Spleen (tissue), 11 donors: ENCODE results near the gene KCNAB1. TPM values are rescaled to one million over a fixed set of nuclear protein-coding genes. Genes with fewer than 3 reads are reported as not detected.

Experiments
- DNase-seq: peaks from one replicate; pipeline ENCODE4 v3.0.0-alpha.2; 2020
- H3K27ac ChIP-seq, 8 donors: fragments of 200-600 bp; sonication (generic) in 7 of 8; 1 replicate in 4 of 8; 2 replicates in 4 of 8; pipeline versions ENCODE4 v1.5.0 to v1.8.0; 2016 to 2021; ENCODE audit warnings: inconsistent platforms in 4 of 8, mild to moderate bottlenecking in 4 of 8, moderate library complexity in 1 of 8
- H3K27me3 ChIP-seq, 7 donors: fragments of 200-600 bp; sonication (generic) in 6 of 7; replicated peaks in 1 of 7; 1 replicate in 4 of 7; 2 replicates in 3 of 7; pipeline versions ENCODE4 v1.5.0 to v1.8.0; 2016 to 2021; ENCODE audit warnings: inconsistent platforms in 3 of 7, mild to moderate bottlenecking in 1 of 7
- H3K36me3 ChIP-seq, 6 donors: fragments of 200-600 bp; sonication (generic) in 5 of 6; 1 replicate in 4 of 6; 2 replicates in 2 of 6; pipeline versions ENCODE4 v1.5.0 to v1.8.0; 2016 to 2021; ENCODE audit warnings: inconsistent platforms in 2 of 6
- H3K4me1 ChIP-seq, 6 donors: fragments of 200-600 bp; sonication (generic) in 5 of 6; 1 replicate in 3 of 6; 2 replicates in 3 of 6; pipeline versions ENCODE4 v1.5.0 to v1.8.0; 2016 to 2021; ENCODE audit warnings: inconsistent platforms in 3 of 6
- H3K4me3 ChIP-seq, 8 donors: fragments of 200-600 bp; sonication (generic) in 7 of 8; 1 replicate in 4 of 8; 2 replicates in 4 of 8; pipeline versions ENCODE4 v1.5.0 to v1.8.0; 2016 to 2021; ENCODE audit warnings: inconsistent platforms in 4 of 8, mild to moderate bottlenecking in 4 of 8, moderate library complexity in 2 of 8
- H3K9me3 ChIP-seq, 8 donors: fragments of 200-600 bp; sonication (generic) in 7 of 8; 1 replicate in 4 of 8; 2 replicates in 4 of 8; pipeline versions ENCODE4 v1.5.0 to v1.8.0; 2016 to 2021; ENCODE audit warnings: inconsistent platforms in 4 of 8
- CTCF ChIP-seq, 11 experiments: fragments of 200-600 bp in 7 of 11; fragments of 450-650 bp in 4 of 11; sonication (generic) in 4 of 11; IDR thresholded peaks in 8 of 11; conservative IDR thresholded peaks in 3 of 11; 1 replicate in 7 of 11; 2 replicates in 4 of 11; pipeline versions ENCODE4 v1.4.0 to v1.8.0; 2016 to 2021; ENCODE audit warnings: antibody characterized with exemption in 11 of 11, inconsistent platforms in 4 of 11, mild to moderate bottlenecking in 1 of 11
- POLR2A ChIP-seq, 3 donors: fragments of 450-650 bp; IDR thresholded peaks; one replicate each; pipeline ENCODE4 v1.5.1; 2017; ENCODE audit warnings: antibody characterized with exemption in 3 of 3, mild to moderate bottlenecking in 1 of 3
- POLR2AphosphoS5 ChIP-seq, 3 donors: sonication (generic); formaldehyde crosslinking; IDR thresholded peaks; one replicate each; pipeline ENCODE4 v1.5.1; 2017; ENCODE audit warnings: antibody characterized with exemption in 3 of 3
- WGBS, 5 donors: extraction: QIAGEN DNeasy Blood & Tissue Kit in 3 of 5; methylation state at CpG; one replicate each; pipeline versions ENCODE4 v1.1.5 to v1.1.7; 2013 to 2018; 5-methylcytosine and 5-hydroxymethylcytosine counted together
- intact Hi-C: fragments of 100-400 bp; cut with DNase I; formaldehyde crosslinking; loops from one replicate; pipeline ENCODE4 v1.15.0; 2023; ENCODE audit warnings: low total_unique reads
- polyA plus RNA-seq, 3 donors: library from polyadenylated mRNA; stranded (reverse); fragments of 200-250 nt; gene quantifications; one replicate each; pipeline ENCODE4 v1.2.1, GENCODE V29; 2013
- total RNA-seq, 7 donors: library from RNA; depleted of rRNA in 3 of 7; stranded (reverse); fragments of >200 nt in 3 of 7; fragmentation: NEBNext Ultra II Directional in 4 of 7; extraction: Animal tissue kit (Norgen Biotek cat#: 25700) in 4 of 7; gene quantifications; one replicate each; pipeline versions ENCODE4 v1.1.0 to v1.2.1, GENCODE V29; 2016 to 2021
- donor health status: healthy with polysubstance abuse.
- donor health status: DM: no; HTN: no; CAD: no; lungs with moderate emphysema.
- donor health status: DM: no; HTN: no; CAD: no.
- donor health status: Bipolar disorder and iron deficiency.
- donor health status: healthy.
- donor health status: DM: no; HTN: no; CAD: no.
- donor health status: DM: yes; HTN: yes; CAD: no.

Gene KCNAB1
- total and polyA plus RNA-seq, 10 donors: 0.59 to 10.5 (median 6.3) TPM

- DNase-seq: no peak
- Histone ChIP-seq H3K27me3 (no peaks in the 10 kb centered on the region), H3K36me3 (no peaks in the 10 kb centered on the region), H3K4me1 (no peaks in the 10 kb centered on the region), H3K4me3 (no peak overlapping the region), H3K9me3 (no peaks in the 10 kb centered on the region), H3K27ac (no peak overlapping the region)
- intact Hi-C loops: no loop called here
- TF ChIP-seq POLR2AphosphoS5 (IDR thresholded peaks at IDR 0.05) (no peak), POLR2A (IDR thresholded peaks at IDR 0.05) (no peak), CTCF (IDR thresholded peaks at IDR 0.05 in 8 of 11, conservative IDR thresholded peaks at IDR 0.05 in 3 of 11) (no peak)
These were observed 255.8 kb downstream of the KCNAB1 start for GRCh38 chr3:156376199-156376598.

DNA sequence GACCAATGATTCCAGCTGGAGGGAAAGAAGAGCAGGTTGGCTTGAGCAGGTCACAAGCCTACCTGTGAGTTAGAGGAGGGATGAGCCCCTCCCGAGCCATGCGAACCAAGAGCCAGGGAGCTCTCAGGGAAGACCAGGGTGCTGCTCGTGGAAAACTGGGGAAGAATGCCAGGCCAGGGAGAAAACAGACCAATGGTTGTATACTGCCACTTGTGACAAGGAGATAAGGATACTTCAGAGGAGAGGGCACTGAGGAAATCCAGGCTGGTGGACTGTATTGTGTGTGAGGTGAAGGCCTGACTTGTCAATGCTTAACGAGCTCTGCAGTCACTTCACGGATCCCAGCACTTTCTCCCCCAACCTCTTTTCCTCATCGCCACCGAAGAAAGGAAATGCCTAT, 256.9 kb downstream of the KCNAB1 start:
- DNase-seq: no peak
- no peak for TF ChIP-seq POLR2AphosphoS5 (IDR thresholded peaks at IDR 0.05)
- TF ChIP-seq POLR2A (IDR thresholded peaks at IDR 0.05): no peak
- no peak for TF ChIP-seq CTCF (IDR thresholded peaks at IDR 0.05 in 8 of 11, conservative IDR thresholded peaks at IDR 0.05 in 3 of 11)
- Histone ChIP-seq H3K4me3 (no peak overlapping the region), H3K4me1 (no peaks in the 10 kb centered on the region), H3K27ac (no peak overlapping the region), H3K36me3 (no peaks in the 10 kb centered on the region), H3K27me3 (no peaks in the 10 kb centered on the region), H3K9me3 (no peaks in the 10 kb centered on the region)
- intact Hi-C loops: no loop called here
- WGBS, 5 donors: 78 to 91% (median 85%) methylated on average over 7 of the region's 7 CpGs

DNA sequence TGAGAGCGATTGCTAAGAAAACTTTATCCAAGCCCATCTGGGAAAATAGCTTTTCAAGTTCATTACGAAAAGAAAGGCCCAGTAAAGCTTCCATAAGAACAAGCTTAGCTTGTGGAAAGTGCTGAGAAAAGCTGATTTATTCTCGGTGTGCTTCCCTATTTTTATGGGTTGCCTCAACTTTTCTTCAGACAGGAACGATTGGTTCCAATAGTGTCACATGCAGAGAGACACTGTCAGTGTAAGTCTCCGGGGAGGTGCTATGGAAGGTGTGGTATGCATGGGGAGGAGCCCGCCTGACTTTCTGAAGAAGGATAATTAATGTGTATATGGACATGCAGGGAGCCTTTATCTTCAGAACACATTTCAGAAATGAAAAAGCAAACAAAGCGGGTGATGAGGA, 257.3 kb downstream of the KCNAB1 start:
- no peaks in the 10 kb centered on the region for H3K9me3 ChIP-seq
- no peak overlapping the region for H3K27ac ChIP-seq
- H3K4me3 ChIP-seq: no peak overlapping the region
- intact Hi-C loops: no loop called here
- DNase-seq: no peak
- H3K4me1 ChIP-seq: no peaks in the 10 kb centered on the region
- no peaks in the 10 kb centered on the region for H3K27me3 ChIP-seq
- no peak for TF ChIP-seq POLR2A (IDR thresholded peaks at IDR 0.05)
- no peak for TF ChIP-seq CTCF (IDR thresholded peaks at IDR 0.05 in 8 of 11, conservative IDR thresholded peaks at IDR 0.05 in 3 of 11)
- TF ChIP-seq POLR2AphosphoS5 (IDR thresholded peaks at IDR 0.05): no peak
- H3K36me3 ChIP-seq: no peaks in the 10 kb centered on the region
- 84 to 92% (median 90%) methylated on average over 7 of the region's 7 CpGs for WGBS, 5 donors

- Histone ChIP-seq H3K36me3 (no peaks in the 10 kb centered on the region), H3K27me3 (no peaks in the 10 kb centered on the region), H3K4me3 (no peak overlapping the region), H3K4me1 (no peaks in the 10 kb centered on the region), H3K9me3 (no peaks in the 10 kb centered on the region), H3K27ac (no peak overlapping the region)
- intact Hi-C loops: no loop called here
- TF ChIP-seq POLR2AphosphoS5 (IDR thresholded peaks at IDR 0.05): no peak
- no peak for TF ChIP-seq CTCF (IDR thresholded peaks at IDR 0.05 in 8 of 11, conservative IDR thresholded peaks at IDR 0.05 in 3 of 11)
- TF ChIP-seq POLR2A (IDR thresholded peaks at IDR 0.05): no peak
- WGBS, 5 donors: 86 to 98% (median 97%) methylated on average over 3 of the region's 3 CpGs
- no peak for DNase-seq
These were observed 258.5 kb downstream of the KCNAB1 start for GRCh38 chr3:156378871-156379270.
